ENCODE results near the gene WDR41. TPM values are rescaled to one million over a fixed set of nuclear protein-coding genes. Genes with fewer than 3 reads are reported as not detected.

The WDR41 gene
- total RNA-seq, 1 donor from 2014 or later: 33.0 TPM

- ChIA-PET CTCF (interaction anchor here (0.7 kb wide), 1 partner anchor 333 kb away, joined by 3 read pairs; no protein-coding TSS in a partner anchor), POLR2A (no interaction called here)
- no peak for ATAC-seq (ENCODE audit: low read depth)
- Mint-ChIP-seq H3K36me3 (ENCODE audit: low read depth) (peaks cover 72% of the 10 kb centered on the region), H3K27me3 (no peaks in the 10 kb centered on the region), H3K9me3 (peaks cover 7% of the 10 kb centered on the region), H3K4me1 (no peaks in the 10 kb centered on the region), H3K4me3 (no peak overlapping the region), H3K27ac (no peak overlapping the region)
- TF ChIP-seq CTCF (IDR thresholded peaks at IDR 0.05): no peak
- intact Hi-C loops (cut with micrococcal nuclease): no loop called here
- DNase-seq: no peak
These were observed 47.8 kb downstream of the WDR41 start for GRCh38 chr5:77444356-77444755.

GRCh38 chr5:77443670-77444069 is 48.4 kb downstream of the WDR41 start:
- TF ChIP-seq CTCF (IDR thresholded peaks at IDR 0.05): no peak
- Mint-ChIP-seq H3K9me3 (peaks cover 7% of the 10 kb centered on the region), H3K27ac (no peak overlapping the region), H3K4me3 (no peak overlapping the region), H3K27me3 (no peaks in the 10 kb centered on the region), H3K4me1 (no peaks in the 10 kb centered on the region), H3K36me3 (ENCODE audit: low read depth) (peaks cover 71% of the 10 kb centered on the region)
- CTCF ChIA-PET: no interaction called here
- no peak for ATAC-seq (ENCODE audit: low read depth)
- POLR2A ChIA-PET: no interaction called here
- intact Hi-C loops (cut with micrococcal nuclease): no loop called here
- no peak for DNase-seq

DNA sequence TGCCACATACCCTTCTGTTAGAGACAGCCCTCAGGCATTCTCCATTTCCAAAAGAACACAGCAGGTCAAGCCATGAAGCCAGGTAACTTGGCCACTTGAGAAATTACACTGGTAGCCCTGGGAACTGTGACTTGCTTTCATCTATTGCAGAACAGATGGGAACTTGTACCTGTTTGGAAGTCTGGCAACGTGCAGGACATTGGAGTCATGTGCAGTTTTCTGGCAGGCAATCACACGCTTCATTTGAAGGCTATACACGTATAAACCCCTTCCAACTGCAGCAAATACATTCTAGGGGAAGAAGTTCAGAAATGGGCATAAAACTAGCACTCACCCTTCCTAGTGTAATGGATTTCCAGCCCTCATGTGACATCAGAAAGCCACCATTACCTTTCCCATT is 54.0 kb downstream of the WDR41 start:
- no peaks in the 10 kb centered on the region for H3K9me3 Mint-ChIP-seq
- ChIA-PET CTCF (no interaction called here), POLR2A (no interaction called here)
- no peaks in the 10 kb centered on the region for H3K27me3 Mint-ChIP-seq
- ATAC-seq (ENCODE audit: low read depth): no peak
- TF ChIP-seq CTCF (IDR thresholded peaks at IDR 0.05): no peak
- no peak overlapping the region for H3K27ac Mint-ChIP-seq
- DNase-seq: no peak
- H3K4me3 Mint-ChIP-seq: no peak overlapping the region
- peaks cover 72% of the 10 kb centered on the region for H3K36me3 Mint-ChIP-seq (ENCODE audit: low read depth)
- H3K4me1 Mint-ChIP-seq: no peaks in the 10 kb centered on the region
- intact Hi-C loops (cut with micrococcal nuclease): loop anchor here (5.0 kb wide), 1 partner anchor 296 kb away; no protein-coding TSS in a partner anchor

GRCh38 chr5:77437194-77437593 is 54.9 kb downstream of the WDR41 start:
- H3K9me3 Mint-ChIP-seq: no peaks in the 10 kb centered on the region
- DNase-seq (no peak), ATAC-seq (ENCODE audit: low read depth) (no peak)
- TF ChIP-seq CTCF (IDR thresholded peaks at IDR 0.05): no peak
- no peaks in the 10 kb centered on the region for H3K4me1 Mint-ChIP-seq
- no peaks in the 10 kb centered on the region for H3K27me3 Mint-ChIP-seq
- no peak overlapping the region for H3K4me3 Mint-ChIP-seq
- peaks cover 79% of the 10 kb centered on the region for H3K36me3 Mint-ChIP-seq (ENCODE audit: low read depth)
- no peak overlapping the region for H3K27ac Mint-ChIP-seq
- intact Hi-C loops (cut with micrococcal nuclease): loop anchor here (5.0 kb wide), 1 partner anchor 295 kb away; no protein-coding TSS in a partner anchor
- ChIA-PET POLR2A (no interaction called here), CTCF (no interaction called here)

DNA sequence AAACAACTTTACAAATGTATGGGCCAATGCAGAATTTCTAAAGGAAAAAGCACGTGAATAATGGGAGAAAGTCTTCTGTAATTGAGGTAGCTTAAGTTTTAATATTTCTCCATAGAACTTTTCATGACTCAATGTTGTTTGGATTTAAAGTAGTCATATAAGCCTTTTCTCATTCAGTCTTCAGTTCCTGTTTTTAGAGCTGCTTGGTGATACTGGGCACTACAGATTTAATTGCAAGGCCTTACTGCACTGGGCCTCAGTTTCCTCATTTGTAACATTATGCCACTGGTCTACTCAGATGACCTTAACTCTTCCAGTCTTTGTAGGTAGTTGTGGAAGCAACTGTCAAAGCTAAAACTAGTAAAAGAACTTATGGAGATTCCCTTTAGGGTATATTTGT is 60.4 kb downstream of the WDR41 start:
- no peak for ATAC-seq (ENCODE audit: low read depth)
- Mint-ChIP-seq H3K27me3 (no peaks in the 10 kb centered on the region), H3K4me3 (no peak overlapping the region), H3K36me3 (ENCODE audit: low read depth) (peaks cover 75% of the 10 kb centered on the region), H3K27ac (no peak overlapping the region), H3K9me3 (no peaks in the 10 kb centered on the region), H3K4me1 (no peaks in the 10 kb centered on the region)
- ChIA-PET POLR2A (no interaction called here), CTCF (no interaction called here)
- no peak for TF ChIP-seq CTCF (IDR thresholded peaks at IDR 0.05)
- no peak for DNase-seq
- intact Hi-C loops (cut with micrococcal nuclease): no loop called here

All from activated B cell treated with CpG ODN at 0.5 μM for 24 hours (primary cell).